NT2/D1 (cell line): Measurements from ENCODE around the gene ROBO2.

ENCODE experiments used
- SUZ12 ChIP-seq: IDR thresholded peaks from 2 replicates; pipeline ENCODE4 v1.6.1; 2011; ENCODE audit not compliant: insufficient read length, insufficient read depth; ENCODE audit errors: extremely low read depth
- YY1 ChIP-seq: IDR thresholded peaks from 2 replicates; pipeline ENCODE4 v1.6.1; 2011; ENCODE audit not compliant: insufficient read length, insufficient read depth
- ZNF274 ChIP-seq: IDR thresholded peaks from 2 replicates; pipeline ENCODE4 v1.6.1; 2011; ENCODE audit warnings: mild to moderate bottlenecking, low read depth, low read length

- TF ChIP-seq YY1 (no peak), SUZ12 (no peak), ZNF274 (no peak)
Measured at GRCh38 chr3:77247061-77247460, 207.2 kb downstream of the ROBO2 start.
